OCI-LY3 (cell line): Measurements from ENCODE around the gene ARX.

ENCODE experiments used
- H2AFZ ChIP-seq: fragments of 200-600, 300-600 bp; shearing (Covaris generic); 2 replicates; pipeline ENCODE4 v1.6.0; 2014; ENCODE audit warnings: antibody characterized with exemption, low read depth, low read length
- H3K27ac ChIP-seq: fragments of 200-600, 300-600 bp; sonication (generic); 2 replicates; pipeline ENCODE4 v1.5.1; 2014; ENCODE audit warnings: mild to moderate bottlenecking, low read length, moderate library complexity, mixed read lengths
- H3K27me3 ChIP-seq: fragments of 200-600, 300-600 bp; sonication (generic); 2 replicates; pipeline ENCODE4 v1.6.1; 2014; ENCODE audit warnings: low read depth, low read length, mixed read lengths
- H3K36me3 ChIP-seq: fragments of 200-600, 300-600 bp; sonication (generic); replicated peaks from 2 replicates; pipeline ENCODE3; 2014; ENCODE audit warnings: low read depth, low read length, mixed read lengths
- H3K4me1 ChIP-seq: fragments of 300-600, 200-600 bp; sonication (generic); 2 replicates; pipeline ENCODE4 v1.6.1; 2014; ENCODE audit warnings: low read length, mixed read lengths
- H3K4me2 ChIP-seq: fragments of 200-600, 300-600 bp; sonication (generic); 2 replicates; pipeline ENCODE4 v1.6.1; 2014; ENCODE audit warnings: low read length, mixed read lengths
- H3K4me3 ChIP-seq: fragments of 300-600, 200-600 bp; sonication (generic); 2 replicates; pipeline ENCODE4 v1.5.1; 2014; ENCODE audit warnings: antibody characterized with exemption, mild to moderate bottlenecking, low read length, moderate library complexity
- H3K79me2 ChIP-seq: fragments of 300-600, 200-600 bp; shearing (Covaris generic); 2 replicates; pipeline ENCODE4 v1.6.1; 2014; ENCODE audit warnings: mild to moderate bottlenecking, low read length, mixed read lengths
- H3K9ac ChIP-seq: fragments of 300-600, 200-600 bp; shearing (Covaris generic); 2 replicates; pipeline ENCODE4 v1.6.0; 2014; ENCODE audit warnings: mild to moderate bottlenecking, low read length, moderate library complexity
- H3K9me3 ChIP-seq: fragments of 200-600, 300-600 bp; shearing (Covaris generic); 2 replicates; pipeline ENCODE4 v1.6.1; 2014; ENCODE audit warnings: low read length, mixed read lengths; ENCODE audit not compliant: insufficient read depth
- H4K20me1 ChIP-seq: fragments of 200-600, 300-600 bp; sonication (generic); 2 replicates; pipeline ENCODE4 v1.6.1; 2016; ENCODE audit warnings: low read length, mixed read lengths; ENCODE audit not compliant: insufficient read depth
- EZH2phosphoT487 ChIP-seq: fragments of 200-600 bp; shearing (Covaris generic); IDR thresholded peaks from 2 replicates; pipeline ENCODE4 v1.6.1; 2018; ENCODE audit warnings: antibody characterized with exemption, mixed run types, low read depth
- TF ChIP-seq, protein P1 (sequence below): fragments of 200-600, 300-600 bp; sonication (generic); IDR thresholded peaks from 2 replicates; pipeline ENCODE4 v1.5.1; 2014; ENCODE audit warnings: antibody characterized with exemption, low read length, low read depth

Gene ARX

DNA sequence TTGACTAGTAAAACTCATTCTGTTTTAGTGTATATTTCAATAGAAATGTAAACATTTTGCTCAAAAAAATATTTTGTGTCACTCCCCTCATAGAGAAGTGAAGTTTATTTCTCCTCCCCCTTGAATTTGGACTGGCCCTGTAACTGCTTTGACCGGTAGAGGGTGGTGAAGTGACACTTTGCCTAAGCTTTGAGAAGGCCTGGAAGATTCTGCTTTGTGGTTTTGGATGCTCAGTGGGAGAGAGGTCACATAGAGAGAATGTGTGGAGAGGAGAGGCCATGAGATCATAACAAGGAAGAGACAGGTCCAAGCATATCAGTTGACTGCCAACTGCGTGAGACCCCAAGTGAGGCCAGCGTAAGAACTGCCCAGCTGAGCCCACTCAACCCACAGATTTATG lies 19.1 kb upstream of the ARX start:
- Histone ChIP-seq H3K4me2 (no peak overlapping the region), H3K4me3 (no peak overlapping the region), H3K27ac (no peak overlapping the region)

DNA sequence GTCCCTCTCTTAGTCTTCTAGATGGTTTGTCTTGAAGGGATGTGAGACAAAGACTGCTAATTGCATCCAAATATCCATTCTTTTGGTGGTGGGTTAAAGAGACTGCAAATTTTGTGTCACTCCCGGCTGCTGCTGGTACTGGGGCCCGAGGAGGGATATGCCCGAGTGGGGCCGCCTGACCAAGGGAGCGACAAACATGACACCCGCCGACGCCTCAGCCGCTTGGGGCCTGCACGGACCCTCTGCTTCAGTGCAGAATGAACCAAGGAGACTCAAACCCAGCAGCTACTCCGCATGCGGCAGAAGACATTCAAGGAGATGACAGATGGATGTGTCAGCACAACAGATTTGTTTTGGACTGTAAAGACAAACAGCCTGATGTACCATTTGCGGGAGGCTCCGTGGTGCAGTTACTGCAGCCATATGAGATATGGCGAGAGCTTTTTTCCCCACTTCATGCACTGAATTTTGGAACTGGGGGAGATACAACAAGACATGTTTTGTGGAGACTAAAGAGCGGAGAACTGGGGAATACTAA lies 13.6 kb upstream of the ARX start:
- Histone ChIP-seq H3K4me2 (no peak overlapping the region), H3K4me3 (no peak overlapping the region), H2AFZ (no peak overlapping the region), H4K20me1 (no peaks in the 10 kb centered on the region), H3K36me3 (no peaks in the 10 kb centered on the region), H3K9me3 (no peaks in the 10 kb centered on the region), H3K27ac (no peak overlapping the region), H3K4me1 (no peaks in the 10 kb centered on the region), H3K9ac (no peak overlapping the region), H3K79me2 (no peaks in the 10 kb centered on the region), H3K27me3 (no peaks in the 10 kb centered on the region)
- no peak for TF ChIP-seq EZH2phosphoT487
- TF ChIP-seq, protein P1, sequence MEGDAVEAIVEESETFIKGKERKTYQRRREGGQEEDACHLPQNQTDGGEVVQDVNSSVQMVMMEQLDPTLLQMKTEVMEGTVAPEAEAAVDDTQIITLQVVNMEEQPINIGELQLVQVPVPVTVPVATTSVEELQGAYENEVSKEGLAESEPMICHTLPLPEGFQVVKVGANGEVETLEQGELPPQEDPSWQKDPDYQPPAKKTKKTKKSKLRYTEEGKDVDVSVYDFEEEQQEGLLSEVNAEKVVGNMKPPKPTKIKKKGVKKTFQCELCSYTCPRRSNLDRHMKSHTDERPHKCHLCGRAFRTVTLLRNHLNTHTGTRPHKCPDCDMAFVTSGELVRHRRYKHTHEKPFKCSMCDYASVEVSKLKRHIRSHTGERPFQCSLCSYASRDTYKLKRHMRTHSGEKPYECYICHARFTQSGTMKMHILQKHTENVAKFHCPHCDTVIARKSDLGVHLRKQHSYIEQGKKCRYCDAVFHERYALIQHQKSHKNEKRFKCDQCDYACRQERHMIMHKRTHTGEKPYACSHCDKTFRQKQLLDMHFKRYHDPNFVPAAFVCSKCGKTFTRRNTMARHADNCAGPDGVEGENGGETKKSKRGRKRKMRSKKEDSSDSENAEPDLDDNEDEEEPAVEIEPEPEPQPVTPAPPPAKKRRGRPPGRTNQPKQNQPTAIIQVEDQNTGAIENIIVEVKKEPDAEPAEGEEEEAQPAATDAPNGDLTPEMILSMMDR, result no peak

More for the DNA sequence above, 19.1 kb upstream of the ARX start:
- Histone ChIP-seq H3K4me1 (no peaks in the 10 kb centered on the region), H3K79me2 (no peaks in the 10 kb centered on the region), H3K9ac (no peak overlapping the region), H3K27me3 (no peaks in the 10 kb centered on the region), H3K36me3 (no peaks in the 10 kb centered on the region), H3K9me3 (no peaks in the 10 kb centered on the region), H4K20me1 (no peaks in the 10 kb centered on the region), H2AFZ (no peak overlapping the region)
- TF ChIP-seq EZH2phosphoT487, result no peak
- TF ChIP-seq, protein P1, result peak; percentile 26; the same call in 1 of the 2 replicates

DNA sequence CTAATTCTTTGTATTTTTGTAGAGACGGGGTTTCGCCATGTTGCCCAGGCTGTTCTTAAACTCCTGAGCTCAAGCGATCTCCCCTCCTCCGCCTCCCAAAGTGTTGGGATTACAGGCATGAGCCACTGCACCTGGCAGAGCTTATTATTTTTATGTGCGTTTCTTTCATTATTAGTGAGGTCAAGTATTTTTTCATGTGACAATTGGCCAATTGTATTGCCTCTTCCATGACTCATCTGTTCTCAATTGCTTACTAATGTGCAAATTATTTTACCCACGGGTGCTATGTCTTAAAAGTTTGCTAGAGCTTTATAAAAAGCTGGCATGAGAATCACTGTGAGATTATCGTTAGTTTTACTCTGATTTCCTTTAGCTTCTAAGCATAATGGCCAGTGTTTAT lies 13.0 kb upstream of the ARX start:
- Histone ChIP-seq H3K27ac (no peak overlapping the region), H3K36me3 (no peaks in the 10 kb centered on the region), H3K9ac (no peak overlapping the region), H3K9me3 (no peaks in the 10 kb centered on the region), H3K4me1 (no peaks in the 10 kb centered on the region), H3K27me3 (no peaks in the 10 kb centered on the region), H2AFZ (no peak overlapping the region), H3K79me2 (no peaks in the 10 kb centered on the region), H3K4me2 (no peak overlapping the region), H3K4me3 (no peak overlapping the region), H4K20me1 (no peaks in the 10 kb centered on the region)
- TF ChIP-seq, protein P1, result no peak
- no peak for TF ChIP-seq EZH2phosphoT487

DNA sequence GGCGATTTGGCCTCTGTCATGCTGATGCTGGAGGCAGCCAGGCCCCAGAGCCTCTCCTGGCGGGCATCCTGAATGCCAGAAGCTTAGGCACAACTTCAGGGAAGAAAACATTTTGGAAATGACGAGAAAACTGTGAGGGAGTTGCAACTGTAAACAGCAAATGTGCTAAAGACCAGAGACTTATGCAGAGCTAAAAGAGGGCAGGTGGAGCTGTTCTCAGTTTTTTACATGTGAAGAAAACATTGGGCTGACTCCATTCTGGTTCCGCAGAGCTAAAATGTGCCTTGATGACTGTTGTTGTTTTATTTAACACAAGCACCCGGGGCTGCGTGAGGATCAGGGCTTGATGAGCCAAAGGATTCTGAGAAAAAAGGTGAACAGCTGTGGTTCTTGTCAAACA lies 10.8 kb upstream of the ARX start:
- Histone ChIP-seq H3K27me3 (no peaks in the 10 kb centered on the region), H3K4me3 (no peak overlapping the region), H4K20me1 (no peaks in the 10 kb centered on the region), H3K9ac (no peak overlapping the region), H3K36me3 (no peaks in the 10 kb centered on the region), H3K27ac (no peak overlapping the region), H3K4me2 (no peak overlapping the region), H3K79me2 (no peaks in the 10 kb centered on the region), H2AFZ (no peak overlapping the region), H3K9me3 (no peaks in the 10 kb centered on the region), H3K4me1 (no peaks in the 10 kb centered on the region)
- no peak for TF ChIP-seq EZH2phosphoT487
- TF ChIP-seq, protein P1, result no peak
